OCI-LY7 (cell line): Measurements from ENCODE around the gene MYO18B. TPM values are rescaled to one million over a fixed set of nuclear protein-coding genes. Genes with fewer than 3 reads are reported as not detected.

Experiments
- BruUV-seq: library from RNA; stranded (reverse); fragments of 400-500 nt; replicated peaks from 2 replicates; lab custom pipeline; 2021; lab: Mats Ljungman, UMichigan
- CTCF ChIA-PET: fragments of 300-600 bp; sonication (Branson Sonifier 250); formaldehyde crosslinking; loops from one replicate; lab custom pipeline; 2022; ENCODE audit warnings: antibody characterized with exemption; ENCODE audit not compliant: unreplicated experiment; lab: Charles Lee
- POLR2A ChIA-PET: fragments of 300-600 bp; sonication (Branson Sonifier 250); formaldehyde crosslinking; loops from one replicate; lab custom pipeline; 2022; ENCODE audit warnings: antibody characterized with exemption; lab: Charles Lee
- DNase-seq: peaks from one replicate; pipeline ENCODE4 v3.0.0-alpha.2; 2015; ENCODE audit warnings: low spot score
- H2AFZ ChIP-seq: fragments of 200-600 bp; sonication (generic), shearing (Covaris generic); 2 replicates; pipeline ENCODE4 v1.6.1; 2014; ENCODE audit warnings: mild to moderate bottlenecking, antibody characterized with exemption, low read length, moderate library complexity
- H3K27ac ChIP-seq: fragments of 200-600 bp; sonication (generic); 2 replicates; pipeline ENCODE4 v1.5.1; 2014; ENCODE audit warnings: mixed run types, low read depth, mild to moderate bottlenecking, moderate library complexity, low read length, inconsistent platforms; ENCODE audit not compliant: poor library complexity, severe bottlenecking
- H3K36me3 ChIP-seq: fragments of 200-600 bp; sonication (generic); 2 replicates; pipeline ENCODE4 v1.6.1; 2014; ENCODE audit warnings: mild to moderate bottlenecking, antibody characterized with exemption, low read length, moderate library complexity, mixed read lengths; ENCODE audit not compliant: insufficient read depth
- H3K4me1 ChIP-seq: fragments of 200-600 bp; sonication (generic); 2 replicates; pipeline ENCODE4 v1.5.1; 2014; ENCODE audit warnings: mild to moderate bottlenecking, low read length; ENCODE audit not compliant: insufficient read depth, poor library complexity, severe bottlenecking
- H3K4me2 ChIP-seq: fragments of 200-600 bp; sonication (generic); 2 replicates; pipeline ENCODE4 v1.6.1; 2014; ENCODE audit warnings: mild to moderate bottlenecking, low read length
- H3K4me3 ChIP-seq: fragments of 200-600 bp; sonication (generic); 2 replicates; pipeline ENCODE4 v1.5.1; 2014; ENCODE audit warnings: mild to moderate bottlenecking, low read depth, low read length; ENCODE audit not compliant: poor library complexity, severe bottlenecking
- H3K79me2 ChIP-seq: fragments of 200-600 bp; sonication (generic); 2 replicates; pipeline ENCODE4 v1.6.1; 2016; ENCODE audit warnings: low read depth, mild to moderate bottlenecking, low read length, moderate library complexity, mixed read lengths; ENCODE audit not compliant: insufficient read depth
- H3K9me2 ChIP-seq: fragments of 200-600 bp; sonication (generic); 2 replicates; pipeline ENCODE4 v1.6.1; 2016; ENCODE audit warnings: mild to moderate bottlenecking, low read length, mixed read lengths; ENCODE audit not compliant: insufficient read depth
- H3K9me3 ChIP-seq: fragments of 200-600 bp; sonication (generic); 2 replicates; pipeline ENCODE4 v1.6.1; 2014; ENCODE audit warnings: mild to moderate bottlenecking, mixed run types, low read length, mixed read lengths
- H4K20me1 ChIP-seq: fragments of 200-600 bp; sonication (generic); 2 replicates; pipeline ENCODE4 v1.6.1; 2014; ENCODE audit warnings: mild to moderate bottlenecking, antibody characterized with exemption, low read length, moderate library complexity, mixed read lengths; ENCODE audit not compliant: insufficient read depth
- CTCF ChIP-seq: fragments of 200-600 bp; sonication (generic); conservative IDR thresholded peaks from 2 replicates; pipeline ENCODE4 v1.5.1; 2014; ENCODE audit warnings: mild to moderate bottlenecking, antibody characterized with exemption, low read length, moderate library complexity, mixed read lengths
- EZH2phosphoT487 ChIP-seq: fragments of 200-600 bp; sonication (generic); IDR thresholded peaks from 2 replicates; pipeline ENCODE4 v1.6.1; 2018; ENCODE audit warnings: low read depth, borderline replicate concordance, mild to moderate bottlenecking, mixed run types, antibody characterized with exemption, low read length, moderate library complexity, mixed read lengths
- intact Hi-C: fragments of 100-400 bp; cut with micrococcal nuclease; formaldehyde crosslinking; loops from one replicate; pipeline ENCODE4 v1.10.0; 2022; ENCODE audit not compliant: unreplicated experiment
- total RNA-seq, 2 experiments: library from RNA; depleted of rRNA in 1 of 2; stranded (reverse); fragments of >200 nt in 1 of 2; shearing (Covaris generic) in 1 of 2; gene quantifications; 2 replicates each; pipeline ENCODE4 v1.2.3, GENCODE V29; 2014 to 2022

MYO18B gene
- total RNA-seq, 2 experiments from 2014 or later: not detected

- ChIA-PET POLR2A (no interaction called here), CTCF (no interaction called here)
- DNase-seq: no peak
- Histone ChIP-seq H2AFZ (no peak overlapping the region), H3K4me2 (no peak overlapping the region), H3K27ac (no peak overlapping the region), H3K79me2 (no peaks in the 10 kb centered on the region), H4K20me1 (no peaks in the 10 kb centered on the region), H3K36me3 (no peaks in the 10 kb centered on the region), H3K9me2 (no peaks in the 10 kb centered on the region), H3K4me3 (no peak overlapping the region), H3K9me3 (no peaks in the 10 kb centered on the region), H3K4me1 (no peaks in the 10 kb centered on the region)
- intact Hi-C loops: no loop called here
- no peak for TF ChIP-seq EZH2phosphoT487
- BruUV-seq: no TSS peak
Observed at GRCh38 chr22:25882360-25882759, 140.4 kb downstream of the MYO18B start.

GRCh38 chr22:25883482-25884033 lies 141.6 kb downstream of the MYO18B start:
- TF ChIP-seq CTCF (no peak), EZH2phosphoT487 (no peak)
- CTCF ChIA-PET: no interaction called here

GRCh38 chr22:25884121-25884520 lies 142.1 kb downstream of the MYO18B start:
- Histone ChIP-seq H3K4me2 (no peak overlapping the region), H3K27ac (no peak overlapping the region), H2AFZ (no peak overlapping the region), H3K9me3 (no peaks in the 10 kb centered on the region), H3K9me2 (no peaks in the 10 kb centered on the region), H3K79me2 (no peaks in the 10 kb centered on the region), H3K4me3 (no peak overlapping the region), H4K20me1 (no peaks in the 10 kb centered on the region), H3K4me1 (no peaks in the 10 kb centered on the region), H3K36me3 (no peaks in the 10 kb centered on the region)
- no TSS peak for BruUV-seq
- intact Hi-C loops: no loop called here
- TF ChIP-seq CTCF: no peak
- no peak for TF ChIP-seq EZH2phosphoT487
- ChIA-PET CTCF (no interaction called here), POLR2A (no interaction called here)
- no peak for DNase-seq

More at GRCh38 chr22:25883482-25884033, 141.6 kb downstream of the MYO18B start:
- Histone ChIP-seq H3K36me3 (no peaks in the 10 kb centered on the region), H3K79me2 (no peaks in the 10 kb centered on the region), H4K20me1 (no peaks in the 10 kb centered on the region), H3K9me2 (no peaks in the 10 kb centered on the region), H3K4me2 (no peak overlapping the region), H2AFZ (no peak overlapping the region), H3K27ac (no peak overlapping the region), H3K4me1 (no peaks in the 10 kb centered on the region), H3K9me3 (no peaks in the 10 kb centered on the region), H3K4me3 (no peak overlapping the region)
- no peak for DNase-seq
- no TSS peak for BruUV-seq
- intact Hi-C loops: no loop called here
- POLR2A ChIA-PET: no interaction called here
